ENCODE data around the gene MYO1A.

The MYO1A gene

DNA sequence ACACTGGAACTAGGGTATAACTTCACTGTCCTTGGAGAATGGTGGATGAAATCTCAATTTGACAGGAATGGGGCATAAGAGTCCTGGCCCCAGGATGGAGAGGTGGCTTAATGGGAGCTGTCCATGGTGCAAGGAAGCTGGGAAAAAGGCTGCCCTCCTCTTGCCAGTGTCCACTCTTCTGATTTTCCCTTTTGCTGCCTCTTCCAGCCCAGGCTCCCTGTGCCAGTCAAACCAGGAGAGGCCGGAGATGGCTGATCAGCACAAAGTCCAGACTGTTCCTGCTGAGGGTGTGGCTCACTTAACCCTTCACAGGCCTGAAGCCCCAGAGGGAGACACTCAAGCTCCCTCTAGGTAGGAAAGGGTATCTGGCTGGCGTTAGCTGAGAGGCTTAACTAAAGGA, at the start of gene MYO1A:
Gene MYO1A, minus strand, starts transcription at position 240 of the 400 bp plus-strand sequence. CDS start 1,806 bp downstream, outside the sequence.
- no peak for DNase-seq

DNA sequence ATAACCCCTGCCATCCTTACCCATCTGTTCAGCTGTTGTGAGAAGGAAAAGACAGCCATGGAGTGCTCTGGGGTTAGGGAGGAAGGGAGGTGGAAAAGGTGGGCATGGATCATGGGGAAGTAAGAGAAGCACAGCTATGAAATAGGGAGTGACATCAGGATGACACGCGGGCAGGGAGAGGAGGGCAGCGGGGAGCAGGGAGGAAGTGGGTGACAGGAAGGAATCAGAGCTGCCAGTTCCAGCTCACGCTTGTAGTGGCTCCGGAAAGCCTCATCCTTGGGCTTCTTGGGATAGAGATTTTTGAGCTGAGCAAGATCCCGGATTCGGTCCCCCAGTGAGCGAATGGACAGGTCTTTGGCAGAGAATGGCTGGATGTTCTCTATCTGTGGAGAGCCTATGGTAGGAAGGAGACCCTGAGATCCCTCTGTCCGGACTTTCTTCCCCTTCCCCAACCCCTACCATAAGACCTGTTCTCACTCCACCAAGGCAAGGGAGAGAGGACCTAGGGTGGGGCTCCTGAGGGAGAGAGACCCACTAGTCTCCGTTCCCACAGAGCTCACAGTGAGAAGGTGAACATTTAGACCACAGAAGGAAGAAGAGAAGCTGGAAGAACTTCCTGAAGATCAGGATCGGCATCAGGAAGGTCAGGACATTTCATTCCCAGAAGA, 49.3 kb upstream of the MYO1A start:
- no peak for DNase-seq

DNA sequence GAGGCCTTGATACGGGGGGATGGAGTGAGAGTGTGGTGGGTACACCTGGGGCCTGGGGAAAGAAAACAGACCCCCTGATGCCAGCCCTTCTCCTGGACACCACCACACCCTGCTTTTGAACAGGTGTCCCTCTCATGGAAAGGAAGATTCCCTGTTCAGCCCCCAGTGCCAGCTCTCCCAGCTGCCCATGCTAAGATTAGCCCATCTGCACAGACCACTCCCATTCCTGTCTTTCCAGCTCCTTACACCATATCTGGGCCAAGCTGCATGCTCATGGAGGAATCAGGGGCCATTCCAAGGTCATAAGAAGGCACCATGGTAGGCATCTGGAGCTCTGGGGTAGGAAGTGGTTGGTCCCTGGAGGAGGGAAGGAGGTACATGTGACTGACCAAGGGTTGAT, 48.6 kb upstream of the MYO1A start:
- DNase-seq = no peak

DNA sequence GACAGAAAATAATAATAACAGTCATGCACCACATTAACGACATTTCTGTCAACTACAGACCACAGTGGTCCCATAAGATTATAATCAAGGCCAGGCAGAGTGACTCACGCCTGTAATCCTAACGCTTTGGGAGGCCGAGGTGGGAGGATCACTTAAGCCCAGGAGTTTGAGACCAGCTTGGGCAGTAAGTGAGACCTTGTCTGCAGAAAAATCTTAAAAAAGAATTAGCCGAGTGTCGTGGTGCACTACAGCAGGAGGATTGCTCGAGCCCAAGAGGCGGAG, 47.6 kb upstream of the MYO1A start:
- no peak for DNase-seq

DNA sequence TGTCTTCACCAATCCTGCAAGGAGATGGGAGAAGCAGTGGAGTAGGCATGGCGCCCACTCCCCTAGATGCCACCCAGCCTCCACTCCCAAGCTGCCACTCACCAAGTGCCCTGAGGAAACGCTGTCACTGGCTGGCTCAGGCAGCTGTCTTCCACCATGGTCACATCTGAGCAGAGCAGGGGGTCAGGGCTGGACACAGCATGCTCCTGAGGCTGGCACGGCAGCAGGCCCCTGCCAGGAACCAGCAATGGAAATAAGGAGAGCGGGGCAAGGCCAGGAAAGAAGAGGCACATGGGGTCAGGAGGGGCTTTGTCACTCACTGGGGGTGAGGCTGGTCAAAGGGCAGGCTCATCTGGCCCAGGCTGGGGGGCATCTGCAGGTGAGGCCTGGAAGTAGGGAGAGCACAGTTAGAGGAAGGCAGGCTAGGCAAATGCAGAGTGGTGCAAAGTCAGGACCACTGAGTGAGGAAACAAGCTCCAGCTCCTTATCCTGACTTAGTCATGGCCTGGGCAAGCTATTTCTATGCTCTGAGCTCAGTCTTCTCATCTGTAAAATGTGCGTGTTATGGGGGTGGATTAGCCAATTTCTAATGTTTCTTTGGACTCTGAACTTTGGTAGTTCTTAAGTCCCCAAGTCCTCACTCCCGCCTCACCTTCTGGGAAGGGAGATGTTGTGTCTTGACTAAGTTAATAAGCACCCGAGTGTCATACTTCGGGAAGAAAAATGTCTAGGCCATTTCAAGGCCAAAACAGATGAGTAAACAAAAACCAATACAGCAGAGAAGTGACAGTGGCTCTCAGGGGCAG, 47.0 kb upstream of the MYO1A start:
- DNase-seq = peak in 1 of 58 donors; percentile 17

DNA sequence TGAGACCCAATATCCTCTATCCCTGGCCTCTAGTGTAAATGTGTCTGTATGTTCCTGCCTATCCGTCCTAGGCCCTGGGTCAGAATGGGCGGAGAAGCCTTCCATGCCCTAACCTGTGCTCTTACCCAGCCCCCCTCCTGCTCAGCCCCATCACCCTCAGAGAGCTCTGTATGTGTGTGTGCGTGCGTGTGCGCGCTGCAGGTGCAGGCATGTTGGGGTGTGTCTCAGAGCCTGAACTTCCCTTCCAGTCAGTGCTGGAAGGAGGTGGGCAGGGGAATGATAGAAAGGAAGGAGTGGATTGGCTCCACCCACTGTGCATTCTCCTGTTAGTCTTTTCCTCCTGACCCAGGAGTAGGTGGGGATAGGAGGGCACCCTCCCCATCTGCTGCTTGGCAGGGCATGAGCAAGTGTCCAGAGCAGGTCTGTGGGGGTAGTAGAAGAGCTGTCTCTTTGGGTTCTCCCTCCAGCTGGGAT, 46.2 kb upstream of the MYO1A start:
- DNase-seq = peak in 2 of 58 donors; percentile 17 to 39

DNA sequence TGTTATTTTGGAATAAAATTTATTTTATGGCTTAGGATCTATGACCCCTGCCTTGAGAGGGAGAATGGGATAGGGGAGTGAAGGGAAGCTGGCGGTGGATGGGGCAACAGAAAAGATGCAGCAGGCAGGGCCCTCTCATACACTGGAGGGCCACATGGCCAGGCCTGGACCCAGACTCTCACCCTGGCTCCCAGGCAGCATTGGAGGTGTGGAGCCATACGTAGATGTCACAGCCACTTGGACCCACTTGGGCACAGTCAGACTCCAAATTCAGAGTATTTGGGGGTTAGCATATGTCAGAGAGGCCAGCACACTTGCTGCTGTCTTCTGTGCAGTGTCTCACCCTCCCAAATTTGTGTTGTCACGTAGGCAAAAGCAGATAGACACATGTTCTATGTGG, 45.5 kb upstream of the MYO1A start:
- DNase-seq = no peak

DNA sequence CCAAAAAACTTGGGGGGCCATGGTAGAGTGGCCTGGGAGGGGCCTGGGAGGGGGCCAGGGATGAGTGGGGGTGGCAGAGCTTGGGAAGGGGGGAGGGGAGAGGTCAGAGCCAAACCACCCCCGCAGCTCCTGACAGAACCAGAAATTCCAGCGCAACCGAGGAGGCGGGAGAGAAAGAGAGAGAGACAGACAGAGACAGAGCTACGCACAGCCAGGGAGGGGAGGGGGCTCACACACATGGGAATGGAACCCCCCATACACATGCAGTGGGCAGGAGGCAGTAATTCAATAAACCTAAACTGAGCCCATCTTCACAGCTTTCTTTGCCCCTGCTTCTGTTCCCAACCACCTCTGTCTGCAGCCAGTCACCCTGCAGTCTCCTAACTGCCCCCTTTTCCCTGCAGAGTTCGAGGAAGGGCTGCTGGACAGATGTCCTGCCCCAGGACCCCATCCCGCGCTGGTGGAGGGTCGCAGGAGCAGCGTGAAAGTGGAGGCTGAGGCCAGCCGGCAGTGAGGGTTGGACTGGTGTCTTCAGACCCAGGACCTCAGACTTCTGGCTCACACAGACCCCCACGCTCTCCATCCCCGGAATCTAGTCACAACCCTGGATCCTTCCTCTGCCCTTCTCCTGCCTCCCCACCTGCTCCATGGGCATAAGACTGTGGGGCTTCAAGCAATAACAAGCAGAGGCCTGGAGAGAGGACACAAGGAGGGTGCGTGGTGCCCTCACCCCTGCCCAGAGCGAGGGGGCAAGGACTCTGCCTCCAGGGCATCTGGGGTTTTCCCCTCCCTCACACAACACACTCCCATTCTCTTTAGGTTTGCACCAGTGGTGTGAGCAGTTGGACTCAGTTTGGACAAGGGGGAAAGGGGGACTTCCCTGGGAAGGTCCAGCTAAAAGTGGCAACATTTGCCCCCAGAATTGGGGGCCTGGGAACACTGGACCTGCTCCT, 44.6 kb upstream of the MYO1A start:
- peak in 1 of 58 donors; percentile 54 for DNase-seq

DNA sequence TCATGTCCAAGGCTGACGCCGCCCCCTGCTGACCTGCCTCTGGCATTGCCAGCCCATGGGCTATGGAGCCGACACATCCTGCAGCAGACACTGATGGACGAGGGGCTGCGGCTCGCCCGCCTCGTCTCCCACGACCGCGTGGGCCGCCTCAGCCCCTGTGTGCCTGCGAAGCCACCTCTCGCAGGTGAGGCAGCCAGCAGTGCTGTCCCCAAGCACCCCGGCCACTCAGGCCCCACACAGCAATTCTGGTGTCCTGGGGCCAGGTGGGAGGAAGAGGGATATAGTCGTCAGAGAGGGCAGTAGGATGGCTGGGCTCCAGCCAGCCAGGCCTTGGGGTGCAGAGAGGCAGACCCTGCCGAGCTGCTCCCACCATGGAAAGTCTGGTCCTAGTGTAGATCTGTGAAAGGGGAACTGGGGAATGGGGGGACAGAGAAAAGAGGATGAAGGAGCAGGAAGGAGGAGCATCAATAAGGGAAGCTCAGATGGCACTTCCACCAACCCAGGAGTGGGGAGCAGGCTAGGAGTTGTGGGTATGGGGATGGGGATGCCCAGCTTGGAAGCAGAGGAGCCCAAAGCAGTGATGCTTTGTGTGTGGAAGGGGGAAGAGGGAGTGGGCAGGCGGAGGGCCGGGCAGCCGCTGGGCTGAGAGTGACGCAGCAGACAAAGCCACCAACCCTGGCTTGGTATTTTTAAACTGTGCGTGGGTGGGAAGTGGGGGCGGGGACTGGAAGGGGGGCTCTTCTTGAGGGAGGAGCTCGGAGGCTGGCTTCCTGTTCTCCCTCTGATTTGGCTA, 43.7 kb upstream of the MYO1A start:
- peak in 45 of 58 donors; percentile 13 to 78 (median 41) for DNase-seq

DNA sequence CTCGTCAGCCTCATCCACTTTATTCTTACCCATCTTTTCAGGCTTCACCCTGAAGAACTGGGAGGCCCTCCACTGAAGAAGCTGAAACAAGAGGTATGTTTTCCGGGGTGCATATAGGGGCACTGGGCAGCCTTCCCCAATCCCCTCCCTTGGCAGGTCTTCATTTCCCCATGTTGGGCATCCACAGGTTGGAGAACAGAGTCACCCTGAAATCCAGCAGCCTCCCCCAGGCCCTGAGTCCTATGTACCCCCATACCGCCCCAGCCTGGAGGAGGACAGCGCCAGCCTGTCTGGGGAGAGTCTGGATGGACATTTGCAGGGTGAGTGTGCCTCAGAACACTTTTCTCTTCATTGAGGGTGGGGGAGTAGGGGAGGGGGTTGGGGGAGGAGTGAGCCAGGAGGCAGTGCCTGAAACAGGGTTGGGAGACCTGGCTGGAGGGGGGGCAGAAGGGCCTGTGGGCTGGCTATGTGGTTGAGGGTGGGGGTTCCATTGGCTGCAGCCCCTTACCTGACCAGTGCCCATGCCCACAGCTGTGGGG, 43.0 kb upstream of the MYO1A start:
- DNase-seq = no peak

DNA sequence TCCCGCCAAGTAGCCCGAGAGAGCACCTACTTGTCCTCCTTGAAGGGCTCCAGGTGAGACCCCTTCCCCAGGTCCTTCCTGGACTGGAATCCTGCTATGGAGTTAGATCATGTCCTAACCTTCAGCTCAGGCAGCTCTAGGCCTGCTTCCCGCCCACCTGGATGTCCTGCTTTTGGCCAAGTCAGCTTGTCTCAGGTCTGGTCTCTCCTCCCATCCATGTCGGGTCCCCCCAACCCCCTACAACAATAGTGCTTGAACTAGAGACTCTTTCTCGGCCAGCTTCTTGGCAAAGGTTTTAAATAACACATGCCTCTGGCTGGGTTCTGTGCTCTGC, 42.6 kb upstream of the MYO1A start:
- DNase-seq = no peak

DNA sequence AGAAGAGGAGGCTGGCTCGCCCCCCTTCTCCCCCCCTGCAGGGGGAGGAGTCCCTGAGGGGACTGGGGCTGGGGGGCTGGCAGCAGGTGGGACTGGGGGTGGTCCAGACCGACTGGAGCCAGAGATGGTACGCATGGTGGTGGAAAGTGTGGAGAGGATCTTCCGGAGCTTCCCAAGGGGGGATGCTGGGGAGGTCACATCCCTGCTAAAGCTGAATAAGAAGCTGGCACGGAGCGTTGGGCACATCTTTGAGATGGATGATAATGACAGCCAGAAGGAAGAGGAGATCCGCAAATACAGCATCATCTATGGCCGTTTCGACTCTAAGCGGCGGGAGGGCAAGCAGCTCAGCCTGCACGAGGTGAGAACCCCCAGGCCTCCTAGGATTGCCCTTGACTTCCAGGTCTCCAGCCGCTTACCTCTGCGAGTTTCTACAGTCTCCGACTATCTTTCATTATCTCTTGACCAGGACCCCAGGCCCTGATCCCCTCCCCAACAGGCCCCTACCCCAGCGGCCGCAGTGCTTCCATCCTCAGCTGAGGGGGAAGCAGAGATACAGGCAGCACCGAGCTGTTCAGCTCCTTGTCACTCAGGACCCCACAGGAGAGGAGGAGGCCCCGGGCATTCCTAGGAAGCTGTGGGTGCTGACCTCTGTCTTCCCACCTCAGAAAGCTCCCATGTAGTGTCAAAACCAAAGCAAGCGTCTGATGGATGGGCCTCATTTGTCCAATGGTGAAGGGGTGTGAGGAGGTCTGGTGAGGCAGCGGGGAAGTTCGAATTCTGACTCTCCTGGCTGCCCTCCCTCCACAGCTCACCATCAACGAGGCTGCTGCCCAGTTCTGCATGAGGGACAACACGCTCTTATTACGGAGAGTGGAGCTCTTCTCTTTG, 42.0 kb upstream of the MYO1A start:
- no peak for DNase-seq

DNA sequence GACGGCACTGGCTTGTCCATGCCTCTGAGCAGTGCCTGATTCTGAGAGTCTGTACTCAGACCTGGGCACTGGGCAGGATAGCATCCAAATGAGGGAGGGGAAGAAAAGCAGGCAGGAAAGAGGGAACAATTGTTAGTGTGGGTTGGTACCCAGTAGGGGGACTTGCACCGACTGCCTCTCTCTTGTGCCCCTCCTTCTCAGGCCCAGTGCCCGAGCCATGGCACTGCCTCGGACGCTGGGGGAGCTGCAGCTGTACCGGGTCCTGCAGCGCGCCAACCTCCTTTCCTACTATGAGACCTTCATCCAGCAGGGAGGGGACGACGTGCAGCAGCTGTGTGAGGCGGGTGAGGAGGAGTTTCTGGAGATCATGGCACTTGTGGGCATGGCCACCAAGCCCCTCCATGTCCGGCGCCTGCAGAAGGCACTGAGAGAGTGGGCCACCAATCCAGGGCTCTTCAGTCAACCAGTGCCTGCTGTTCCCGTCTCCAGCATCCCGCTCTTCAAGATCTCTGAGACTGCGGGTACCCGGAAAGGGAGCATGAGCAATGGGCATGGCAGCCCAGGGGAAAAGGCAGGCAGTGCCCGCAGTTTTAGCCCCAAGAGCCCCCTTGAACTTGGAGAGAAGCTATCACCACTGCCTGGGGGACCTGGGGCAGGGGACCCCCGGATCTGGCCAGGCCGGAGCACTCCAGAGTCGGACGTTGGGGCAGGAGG, 41.2 kb upstream of the MYO1A start:
- DNase-seq = peak in 51 of 58 donors; percentile 11 to 73 (median 50)

DNA sequence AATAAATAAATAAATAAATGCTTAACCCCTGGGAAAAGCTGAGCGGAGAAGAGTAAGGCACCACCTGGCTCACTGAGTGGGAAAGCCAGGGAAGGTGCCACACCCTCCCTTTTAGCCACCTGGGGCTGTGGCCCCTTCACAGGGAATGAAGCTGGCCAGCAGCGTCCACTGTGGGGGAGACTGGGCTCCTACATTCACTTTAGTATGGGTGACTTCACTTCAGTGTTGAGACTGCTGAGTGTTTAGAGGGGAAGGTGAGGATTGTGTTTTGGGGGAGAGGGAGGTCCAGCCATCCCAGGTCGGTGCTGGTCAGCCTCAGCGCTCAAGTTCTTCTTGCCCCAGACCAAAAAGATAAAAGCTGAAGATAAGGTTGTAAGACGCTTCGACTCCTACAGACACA, 40.6 kb upstream of the MYO1A start:
- no peak for DNase-seq

DNA sequence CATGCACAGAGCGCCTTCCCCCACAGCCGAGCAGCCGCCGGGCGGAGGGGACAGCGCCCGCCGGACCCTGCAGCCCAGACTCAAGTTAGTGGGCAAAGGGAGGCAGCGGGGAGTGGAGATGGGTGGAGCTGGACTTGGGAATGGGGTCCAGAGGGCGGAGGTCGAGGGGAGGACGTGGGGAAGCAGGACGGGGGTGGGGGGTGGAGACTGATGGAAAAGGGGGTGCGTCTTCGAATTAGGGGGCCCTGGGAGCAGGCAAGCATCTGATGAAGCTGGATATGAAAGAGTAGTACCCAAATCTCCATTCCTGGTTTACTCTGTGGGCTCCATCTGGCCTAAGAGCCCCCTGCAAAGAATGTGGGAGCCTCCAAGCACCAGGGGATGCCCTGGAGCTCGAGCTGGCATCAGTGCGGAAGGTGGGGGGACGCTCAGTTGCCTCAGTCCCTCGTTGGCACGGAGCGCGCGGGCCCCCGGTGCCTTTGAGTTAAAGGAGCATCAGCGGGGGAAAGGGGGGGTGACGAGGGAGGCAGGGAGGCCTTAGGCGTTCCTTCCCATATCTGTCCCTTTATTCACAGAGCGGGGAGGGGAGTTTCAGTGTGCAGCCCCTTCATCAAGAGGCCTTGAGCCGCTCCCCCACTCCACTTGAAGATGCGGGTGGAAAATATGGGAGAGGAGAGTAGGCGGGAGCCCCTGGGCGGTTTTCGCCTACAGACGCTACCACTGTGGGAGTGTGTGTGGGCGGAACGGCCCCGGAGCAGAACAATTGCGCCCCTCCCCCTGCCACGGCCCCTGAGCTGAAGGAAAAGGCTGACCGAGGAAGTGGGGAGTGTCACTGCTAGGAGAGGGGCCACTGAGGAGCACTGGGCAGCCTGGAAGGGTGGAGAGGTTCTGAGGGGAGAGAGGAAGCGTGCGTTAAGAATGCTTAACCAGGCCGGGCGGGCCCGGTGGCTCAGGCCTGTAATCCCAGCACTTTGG, 39.6 kb upstream of the MYO1A start:
- peak in 51 of 58 donors; percentile 17 to 70 (median 49) for DNase-seq

DNA sequence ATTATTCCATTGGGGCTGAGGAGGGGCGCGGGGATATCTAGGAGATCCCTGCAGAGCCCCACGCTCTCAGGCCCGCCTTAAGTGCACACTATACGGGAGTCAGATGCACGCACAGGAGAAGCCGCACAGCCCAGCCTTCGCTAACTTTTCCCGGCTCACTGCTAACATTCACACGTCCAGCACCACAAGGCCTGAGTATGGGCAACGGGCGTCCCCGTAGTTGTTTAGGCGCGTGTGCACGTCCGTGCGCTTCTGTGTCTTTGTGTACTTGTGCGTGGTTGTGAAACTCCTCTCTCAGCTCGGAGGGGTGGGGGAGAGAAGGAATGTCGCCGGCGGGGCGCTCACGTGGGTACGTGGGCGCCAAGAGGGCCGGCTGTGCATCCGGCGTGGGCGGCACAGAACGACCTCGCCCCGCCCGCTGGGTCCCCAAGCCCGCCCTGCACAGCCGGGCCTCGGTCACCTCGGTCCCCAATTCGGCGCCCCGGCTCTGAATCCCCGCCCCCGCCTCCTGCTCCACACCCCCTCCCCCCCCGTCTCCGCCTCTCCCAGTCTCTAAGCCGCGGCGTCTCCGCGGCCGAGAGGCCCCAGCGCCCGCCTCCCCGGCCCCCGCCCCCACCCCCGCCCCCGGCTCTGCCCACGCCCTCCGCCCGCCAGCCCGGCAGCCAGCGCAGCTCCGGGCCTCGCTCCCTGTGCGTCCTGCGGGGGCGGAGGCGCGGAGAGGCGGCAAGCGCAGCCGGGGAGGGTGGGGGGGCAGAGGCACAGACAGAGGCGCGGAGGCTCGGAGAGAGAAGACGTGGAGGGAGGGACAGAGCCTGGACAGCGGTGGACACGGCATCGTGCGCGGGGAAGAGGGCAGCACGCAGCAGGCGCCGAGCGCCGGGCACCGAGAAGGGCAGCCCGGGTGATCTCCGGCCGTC, 38.7 kb upstream of the MYO1A start, which contains the start of gene NAB2:
Gene NAB2, plus strand, starts transcription at position 761 of the 917 bp plus-strand sequence. CDS start 158 bp downstream, outside the sequence.
- peak in 57 of 58 donors; percentile 47 to 93 (median 84) for DNase-seq

All from anterior cingulate cortex (tissue), 58 donors.